HCT116 (cell line): ENCODE measurements around the gene ABCC11. TPM values are rescaled to one million over a fixed set of nuclear protein-coding genes. Genes with fewer than 3 reads are reported as not detected.

ENCODE experiments used
- ATAC-seq: fragments of 200-7000 bp; cut with Tn5 transposase; 2 replicates; pipeline ENCODE4 v1.9.1; 2020; ENCODE audit warnings: mild to moderate bottlenecking, moderate library complexity
- BruUV-seq: library from RNA; stranded (reverse); fragments of 400-500 nt; replicated peaks from 2 replicates; lab custom pipeline; 2021; lab: Mats Ljungman, UMichigan
- CTCF ChIA-PET: fragments of 300-600 bp; sonication (Branson Sonifier 250); formaldehyde crosslinking; loops from one replicate; lab custom pipeline; 2021; ENCODE audit warnings: antibody characterized with exemption; lab: Charles Lee
- POLR2A ChIA-PET: fragments of 300-600, 350-600 bp; sonication (Branson Sonifier 250); formaldehyde crosslinking; loops from one replicate; lab custom pipeline; 2021; ENCODE audit warnings: antibody characterized with exemption; lab: Charles Lee
- RAD21 ChIA-PET, 2 experiments: fragments of 300-600 bp; sonication (Branson Sonifier 250); formaldehyde crosslinking; loops; one replicate each; lab custom pipeline; 2023; ENCODE audit warnings: low total read pairs in 2 of 2; ENCODE audit not compliant: uncharacterized antibody in 2 of 2, unreplicated experiment in 2 of 2, low non-redundant PET in 1 of 2; lab: Charles Lee
- DNase-seq: peaks from one replicate; pipeline ENCODE4 v3.0.0-alpha.2; 2010; ENCODE audit warnings: low read depth, low spot score
- H2AFZ ChIP-seq: fragments of 200-600 bp; shearing (Covaris generic), sonication (generic); 2 replicates; pipeline ENCODE4 v1.6.1; 2017; ENCODE audit warnings: low read depth, mixed run types, mixed read lengths, antibody characterized with exemption, low read length; ENCODE audit not compliant: poor library complexity, severe bottlenecking
- H3K27ac ChIP-seq: 2 replicates; pipeline ENCODE4 v1.5.1; 2012; ENCODE audit warnings: low read depth, low read length
- H3K27me3 ChIP-seq: fragments of 200-600 bp; sonication (generic); 2 replicates; pipeline ENCODE4 v1.6.1; 2016; ENCODE audit warnings: mixed run types, low read length, mixed read lengths; ENCODE audit not compliant: insufficient read depth
- H3K36me3 ChIP-seq, 2 experiments: fragments of 200-500 bp in 1 of 2; fragments of 200-600 bp in 1 of 2; sonication (Bioruptor generic) in 1 of 2; sonication (generic) in 1 of 2; 2 replicates each; pipeline versions ENCODE4 v1.5.1 to v1.6.1; 2014 to 2016; ENCODE audit warnings: low read length in 2 of 2, inconsistent platforms in 1 of 2, mixed read lengths in 1 of 2, mixed run types in 1 of 2; ENCODE audit not compliant: insufficient read depth in 2 of 2, control insufficient read depth in 1 of 2
- H3K4me1 ChIP-seq, 2 experiments: fragments of 200-600 bp in 1 of 2; sonication (generic) in 1 of 2; 2 replicates each; pipeline versions ENCODE4 v1.5.1 to v1.6.1; 2012 to 2017; ENCODE audit warnings: low read length in 2 of 2, inconsistent platforms in 1 of 2, mild to moderate bottlenecking in 1 of 2, mixed read lengths in 1 of 2, mixed run types in 1 of 2, moderate library complexity in 1 of 2; ENCODE audit not compliant: insufficient read depth in 2 of 2, control insufficient read depth in 1 of 2
- H3K4me2 ChIP-seq: fragments of 200-600 bp; sonication (generic); 2 replicates; pipeline ENCODE4 v1.6.1; 2017; ENCODE audit warnings: mixed run types, low read length, mixed read lengths
- H3K4me3 ChIP-seq, 2 experiments: fragments of 200-600 bp in 1 of 2; sonication (generic) in 1 of 2; replicated peaks in 1 of 2; 2 replicates each; pipeline ENCODE4 v1.5.1; 2011 to 2016; ENCODE audit warnings: low read length in 2 of 2, control low read depth in 1 of 2, low read depth in 1 of 2, mild to moderate bottlenecking in 1 of 2, mixed read lengths in 1 of 2, mixed run types in 1 of 2
- H3K79me2 ChIP-seq: fragments of 200-600 bp; sonication (generic); 2 replicates; pipeline ENCODE4 v1.6.1; 2017; ENCODE audit warnings: mild to moderate bottlenecking, mixed run types, low read length, moderate library complexity, mixed read lengths; ENCODE audit not compliant: insufficient read depth
- H3K9ac ChIP-seq: fragments of 200-600 bp; sonication (generic); 2 replicates; pipeline ENCODE4 v1.6.1; 2016; ENCODE audit warnings: low read length, mixed read lengths
- H3K9me2 ChIP-seq: fragments of 200-600 bp; sonication (generic), shearing (Covaris generic); 2 replicates; pipeline ENCODE4 v1.6.1; 2017; ENCODE audit warnings: mixed run types, mild to moderate bottlenecking, moderate library complexity; ENCODE audit not compliant: insufficient read depth
- H3K9me3 ChIP-seq, 2 experiments: fragments of 200-500 bp in 1 of 2; fragments of 200-600 bp in 1 of 2; sonication (Bioruptor generic) in 1 of 2; sonication (generic) in 1 of 2; 2 replicates each; pipeline ENCODE4 v1.6.1; 2014 to 2017; ENCODE audit warnings: low read length in 2 of 2, mixed read lengths in 2 of 2, inconsistent platforms in 1 of 2, low read depth in 1 of 2, mild to moderate bottlenecking in 1 of 2, mixed run types in 1 of 2, moderate library complexity in 1 of 2; ENCODE audit not compliant: control insufficient read depth in 1 of 2, insufficient read depth in 1 of 2
- H4K20me1 ChIP-seq: fragments of 200-600 bp; sonication (generic), shearing (Covaris generic); 2 replicates; pipeline ENCODE4 v1.6.1; 2017; ENCODE audit warnings: mixed run types, mild to moderate bottlenecking, moderate library complexity; ENCODE audit not compliant: insufficient read depth
- CTCF ChIP-seq, 3 experiments: fragments of 200-600 bp in 1 of 3; sonication (generic) in 1 of 3; IDR thresholded peaks in 2 of 3; conservative IDR thresholded peaks in 1 of 3; 2 replicates each; pipeline ENCODE4 v1.5.1; 2012 to 2017; ENCODE audit warnings: low read depth in 2 of 3, low read length in 2 of 3, antibody characterized with exemption in 1 of 3, borderline replicate concordance in 1 of 3, control low read depth in 1 of 3, mild to moderate bottlenecking in 1 of 3, mixed read lengths in 1 of 3, mixed run types in 1 of 3, moderate library complexity in 1 of 3; ENCODE audit not compliant: insufficient read depth in 1 of 3
- EGR1 ChIP-seq: IDR thresholded peaks from 2 replicates; pipeline ENCODE4 v1.6.1; 2012; ENCODE audit warnings: low read depth
- EZH2phosphoT487 ChIP-seq: fragments of 200-600 bp; IDR thresholded peaks from 2 replicates; pipeline ENCODE4 v1.6.1; 2018; ENCODE audit warnings: antibody characterized with exemption, borderline replicate concordance
- JUND ChIP-seq: IDR thresholded peaks from 2 replicates; pipeline ENCODE4 v1.6.1; 2012
- MAX ChIP-seq: IDR thresholded peaks from 2 replicates; pipeline ENCODE4 v1.6.1; 2012
- POLR2A ChIP-seq: IDR thresholded peaks from 2 replicates; pipeline ENCODE4 v1.7.0; 2011; ENCODE audit warnings: borderline replicate concordance; ENCODE audit not compliant: insufficient read depth, insufficient read length; ENCODE audit errors: extremely low read depth
- SIN3A ChIP-seq: IDR thresholded peaks from 2 replicates; pipeline ENCODE4 v1.6.1; 2012; ENCODE audit warnings: low read depth
- SP1 ChIP-seq: IDR thresholded peaks from 2 replicates; pipeline ENCODE4 v1.6.1; 2012; ENCODE audit warnings: low read depth
- SRF ChIP-seq: IDR thresholded peaks from 2 replicates; pipeline ENCODE4 v1.6.1; 2012; ENCODE audit warnings: low read depth
- ZFX ChIP-seq: fragments of 450-650 bp; IDR thresholded peaks from 2 replicates; pipeline ENCODE4 v1.6.1; 2017
- ZNF274 ChIP-seq: fragments of 200-500 bp; sonication (Bioruptor generic); IDR thresholded peaks from 2 replicates; pipeline ENCODE4 v1.6.1; 2014; ENCODE audit warnings: mild to moderate bottlenecking, low read depth, low read length, inconsistent platforms
- intact Hi-C: fragments of 100-400 bp; cut with micrococcal nuclease; formaldehyde crosslinking; loops from 2 replicates; pipeline ENCODE4 v1.10.0; 2022
- total RNA-seq: library from RNA; stranded (reverse); gene quantifications from one replicate; pipeline ENCODE4 v1.2.1, GENCODE V29; 2021; ENCODE audit not compliant: unreplicated experiment
- TF ChIP-seq, protein P1 (sequence below): IDR thresholded peaks from 2 replicates; pipeline ENCODE4 v1.6.1; 2011; ENCODE audit warnings: mild to moderate bottlenecking, low read length, moderate library complexity; ENCODE audit not compliant: insufficient replicate concordance; ENCODE audit errors: extremely low read depth

Gene ABCC11
- total RNA-seq, 1 experiment from 2014 or later, result 0.54 TPM

DNA sequence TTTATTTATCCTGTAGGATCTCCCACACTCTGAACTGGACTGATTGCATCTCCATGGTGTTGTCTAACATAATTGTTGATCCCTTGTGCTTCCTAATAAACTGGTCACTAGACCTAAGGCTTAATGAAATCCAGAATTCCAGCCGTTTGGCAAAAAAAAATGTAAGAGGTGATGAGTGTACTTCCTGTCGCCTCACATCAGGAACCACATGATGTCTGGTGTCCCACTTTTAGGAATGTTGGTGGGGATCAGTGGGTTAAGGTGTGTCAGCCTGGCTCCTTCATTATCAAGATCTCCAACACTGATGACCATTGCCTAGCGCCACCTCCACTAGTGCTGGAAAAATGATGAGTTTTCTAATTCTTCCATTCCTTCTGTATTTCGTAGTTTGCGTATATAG, 21.9 kb downstream of the ABCC11 start (continued):
- TF ChIP-seq CTCF (IDR thresholded peaks at IDR 0.05 in 2 of 3, conservative IDR thresholded peaks at IDR 0.05 in 1 of 3; ENCODE audit: borderline replicate concordance in 1 of 3, insufficient read depth in 1 of 3, low read depth in 2 of 3, low read length in 2 of 3) (no peak), MAX (no peak)

DNA sequence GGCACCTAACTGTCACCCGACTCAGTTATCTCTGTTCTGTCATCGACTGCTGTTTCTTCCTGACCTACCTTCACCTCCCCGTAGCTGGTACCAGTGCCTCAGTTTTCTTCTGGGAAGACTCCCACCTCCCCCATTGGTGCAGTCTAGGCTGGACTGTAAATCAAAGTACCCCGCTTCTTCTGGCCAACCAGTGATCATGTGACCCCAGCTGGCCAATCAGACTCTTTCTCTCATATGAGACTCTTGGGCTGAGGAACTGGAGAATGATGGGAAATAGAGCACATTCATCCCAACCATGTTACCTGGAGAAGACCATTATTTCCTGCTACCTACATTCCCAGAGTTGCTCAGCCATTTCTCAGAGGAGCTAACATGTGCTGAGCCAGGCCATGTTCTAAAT, 23.8 kb downstream of the ABCC11 start:
- Histone ChIP-seq H4K20me1 (no peaks in the 10 kb centered on the region), H3K4me2 (no peak overlapping the region), H3K9me3 (no peaks in the 10 kb centered on the region), H3K9me2 (no peaks in the 10 kb centered on the region), H3K4me3 (no peak overlapping the region), H3K9ac (no peak overlapping the region), H3K27me3 (no peaks in the 10 kb centered on the region), H3K36me3 (no peaks in the 10 kb centered on the region), H3K4me1 (no peaks in the 10 kb centered on the region), H3K27ac (no peak overlapping the region), H2AFZ (no peak overlapping the region), H3K79me2 (no peaks in the 10 kb centered on the region)
- intact Hi-C loops, result no loop called here
- ATAC-seq (no peak), DNase-seq (no peak)
- ChIA-PET POLR2A (no interaction called here), RAD21 (no interaction called here), CTCF (interaction anchor here (0.6 kb wide), 1 partner anchor 1109 kb away, joined by 3 read pairs; no protein-coding TSS in a partner anchor)
- TF ChIP-seq JUND, result no peak
- TF ChIP-seq EZH2phosphoT487, result no peak
- no peak for TF ChIP-seq SIN3A
- TF ChIP-seq ZFX, result no peak
- TF ChIP-seq ZNF274, result no peak
- TF ChIP-seq SRF, result no peak
- TF ChIP-seq SP1, result no peak
- TF ChIP-seq EGR1, result no peak
- TF ChIP-seq, protein P1, sequence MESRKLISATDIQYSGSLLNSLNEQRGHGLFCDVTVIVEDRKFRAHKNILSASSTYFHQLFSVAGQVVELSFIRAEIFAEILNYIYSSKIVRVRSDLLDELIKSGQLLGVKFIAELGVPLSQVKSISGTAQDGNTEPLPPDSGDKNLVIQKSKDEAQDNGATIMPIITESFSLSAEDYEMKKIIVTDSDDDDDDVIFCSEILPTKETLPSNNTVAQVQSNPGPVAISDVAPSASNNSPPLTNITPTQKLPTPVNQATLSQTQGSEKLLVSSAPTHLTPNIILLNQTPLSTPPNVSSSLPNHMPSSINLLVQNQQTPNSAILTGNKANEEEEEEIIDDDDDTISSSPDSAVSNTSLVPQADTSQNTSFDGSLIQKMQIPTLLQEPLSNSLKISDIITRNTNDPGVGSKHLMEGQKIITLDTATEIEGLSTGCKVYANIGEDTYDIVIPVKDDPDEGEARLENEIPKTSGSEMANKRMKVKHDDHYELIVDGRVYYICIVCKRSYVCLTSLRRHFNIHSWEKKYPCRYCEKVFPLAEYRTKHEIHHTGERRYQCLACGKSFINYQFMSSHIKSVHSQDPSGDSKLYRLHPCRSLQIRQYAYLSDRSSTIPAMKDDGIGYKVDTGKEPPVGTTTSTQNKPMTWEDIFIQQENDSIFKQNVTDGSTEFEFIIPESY, result no peak
- no peak for TF ChIP-seq POLR2A
- no TSS peak for BruUV-seq
